Stomach (tissue), 4 donors: Measurements from ENCODE around the gene LSM7.

ENCODE experiments used
- CTCF ChIP-seq, 7 experiments: fragments of 450-650 bp in 4 of 7; fragments of 200-600 bp in 3 of 7; sonication (generic) in 3 of 7; IDR thresholded peaks; one replicate each; pipeline ENCODE4 v1.5.1; 2016 to 2019; ENCODE audit warnings: antibody characterized with exemption in 7 of 7, control low read depth in 2 of 7, mild to moderate bottlenecking in 1 of 7
- EP300 ChIP-seq: sonication (generic); formaldehyde crosslinking; IDR thresholded peaks from one replicate; pipeline ENCODE4 v1.6.1; 2017; ENCODE audit warnings: antibody characterized with exemption

GRCh38 chr19:2311093-2311492 is 17.3 kb downstream of the LSM7 start:
- TF ChIP-seq CTCF (IDR thresholded peaks at IDR 0.05) (no peak), EP300 (no peak)
